K562 (cell line): ENCODE data around the gene NRG3. TPM values are rescaled to one million over a fixed set of nuclear protein-coding genes. Genes with fewer than 3 reads are reported as not detected.

Experiments
- ATAC-seq: fragments of 200-7000 bp; cut with Tn5 transposase; 3 replicates; pipeline ENCODE4 v1.9.1; 2020; ENCODE audit warnings: moderate library complexity
- BruUV-seq: library from RNA; stranded (reverse); fragments of 400-500 nt; replicated peaks from 2 replicates; lab custom pipeline; 2021; lab: Mats Ljungman, UMichigan
- CTCF ChIA-PET: fragments of 300-600 bp; formaldehyde crosslinking; extraction: SDS; loops from one replicate; lab custom pipeline; 2021; ENCODE audit warnings: low intra/inter-chr PET ratio; lab: Yijun Ruan, JAX
- POLR2A ChIA-PET: fragments of 300-600, 350-650 bp; sonication (Branson Sonifier 250); formaldehyde crosslinking; extraction: SDS; loops from one replicate; lab custom pipeline; 2021; ENCODE audit warnings: antibody characterized with exemption, inconsistent platforms; lab: Yijun Ruan, JAX
- DNase-seq, 4 experiments: peaks; one replicate each; pipeline versions ENCODE4 v3.0.0 to v3.0.0-alpha.2; 2011 to 2018; ENCODE audit warnings: low spot score in 3 of 4, mixed read lengths in 3 of 4; ENCODE audit errors: extremely low read depth in 1 of 4
- FAIRE-seq: peaks from 2 replicates; lab custom pipeline; 2011; peaks lifted over from hg19 to GRCh38; lab: Jason Lieb, UNC
- H2AFZ ChIP-seq: 2 replicates; pipeline ENCODE4 v1.6.0; 2011; ENCODE audit warnings: low read depth, low read length, control low read depth, inconsistent platforms
- H3K27ac ChIP-seq: fragments of 200-600 bp; 3 replicates; pipeline ENCODE4 v1.8.0; 2011; ENCODE audit warnings: low read depth, mild to moderate bottlenecking, control low read depth, inconsistent platforms, low read length, moderate library complexity, mixed read lengths; ENCODE audit errors: extremely low read depth
- H3K27me3 ChIP-seq, 2 experiments: fragments of 300-600 bp in 1 of 2; 2 replicates in 1 of 2; 3 replicates in 1 of 2; pipeline versions ENCODE4 v1.6.0 to v1.8.0; 2011; ENCODE audit warnings: inconsistent platforms in 2 of 2, low read length in 2 of 2, mild to moderate bottlenecking in 1 of 2, mixed read lengths in 1 of 2, moderate library complexity in 1 of 2; ENCODE audit not compliant: control insufficient read depth in 2 of 2, insufficient read depth in 2 of 2
- H3K36me3 ChIP-seq: fragments of 300-600 bp; 3 replicates; pipeline ENCODE4 v1.8.0; 2011; ENCODE audit warnings: mild to moderate bottlenecking, low read length, inconsistent platforms; ENCODE audit not compliant: control insufficient read depth, insufficient read depth
- H3K4me1 ChIP-seq, 2 experiments: fragments of 200-600 bp in 1 of 2; replicated peaks in 1 of 2; 2 replicates in 1 of 2; 3 replicates in 1 of 2; pipeline versions ENCODE4 v1.5.1 to v1.8.0; 2011; ENCODE audit warnings: inconsistent platforms in 2 of 2, low read length in 2 of 2, mild to moderate bottlenecking in 1 of 2, mixed read lengths in 1 of 2, moderate library complexity in 1 of 2; ENCODE audit not compliant: control insufficient read depth in 2 of 2, insufficient read depth in 2 of 2
- H3K4me2 ChIP-seq: 2 replicates; pipeline ENCODE4 v1.6.1; 2011; ENCODE audit warnings: low read length, control low read depth, inconsistent platforms, mixed read lengths; ENCODE audit not compliant: insufficient read depth
- H3K4me3 ChIP-seq: fragments of 200-600 bp; sonication (generic), shearing (Covaris generic); 2 replicates; pipeline ENCODE4 v1.5.1; 2016; ENCODE audit warnings: control low read depth, inconsistent platforms
- H3K79me2 ChIP-seq: fragments of 200-600 bp; 3 replicates; pipeline ENCODE4 v1.8.0; 2011; ENCODE audit warnings: low read length, inconsistent platforms; ENCODE audit not compliant: control insufficient read depth, insufficient read depth
- H3K9ac ChIP-seq, 2 experiments: 2 replicates each; pipeline versions ENCODE4 v1.6.0 to v1.6.1; 2011; ENCODE audit warnings: low read depth in 2 of 2, low read length in 2 of 2, control low read depth in 1 of 2, inconsistent platforms in 1 of 2, mild to moderate bottlenecking in 1 of 2, mixed read lengths in 1 of 2; ENCODE audit not compliant: insufficient read depth in 1 of 2
- H3K9me1 ChIP-seq: one replicate; pipeline ENCODE4 v1.6.0; 2011; ENCODE audit warnings: inconsistent platforms, mild to moderate bottlenecking, low read length, moderate library complexity; ENCODE audit not compliant: control insufficient read depth, insufficient read depth
- H3K9me3 ChIP-seq: replicated peaks from 2 replicates; pipeline ENCODE4 v1.5.1; 2011; ENCODE audit warnings: low read depth, low read length, inconsistent platforms; ENCODE audit not compliant: control insufficient read depth, insufficient read depth
- H4K20me1 ChIP-seq: replicated peaks from 2 replicates; pipeline ENCODE4 v1.6.1; 2011; ENCODE audit warnings: low read length, inconsistent platforms, mixed read lengths; ENCODE audit not compliant: control insufficient read depth, insufficient read depth
- CAMTA2 ChIP-seq: fragments of 250-450 bp; sonication (Bioruptor Pico); conservative IDR thresholded peaks from 2 replicates; pipeline ENCODE4 v1.5.1; 2022
- E2F3 ChIP-seq: fragments of 250-450 bp; sonication (Bioruptor Pico); IDR thresholded peaks from 2 replicates; pipeline ENCODE4 v1.4.0; 2020; ENCODE audit warnings: mild to moderate bottlenecking
- FOXM1 ChIP-seq, 2 experiments: fragments of 450-650 bp in 1 of 2; sonication (generic) in 1 of 2; formaldehyde crosslinking in 1 of 2; IDR thresholded peaks; 2 replicates each; pipeline versions ENCODE4 v1.6.1 to v1.9.0; 2017 to 2022; ENCODE audit warnings: low read depth in 2 of 2, mild to moderate bottlenecking in 2 of 2, missing genetic modification reagents in 1 of 2, moderate library complexity in 1 of 2
- PATZ1 ChIP-seq: fragments of 250-450 bp; sonication (Bioruptor Pico); IDR thresholded peaks from 2 replicates; pipeline ENCODE4 v1.5.0; 2020; ENCODE audit warnings: mild to moderate bottlenecking, borderline replicate concordance
- POLR2B ChIP-seq: fragments of 450-650 bp; IDR thresholded peaks from 2 replicates; pipeline ENCODE4 v1.6.1; 2018; ENCODE audit warnings: low read depth; ENCODE audit not compliant: partially characterized antibody
- SNIP1 ChIP-seq: fragments of 450-650 bp; IDR thresholded peaks from 2 replicates; pipeline ENCODE4 v1.7.1; 2017; ENCODE audit warnings: low read depth, mild to moderate bottlenecking
- STAT5B ChIP-seq: fragments of 250-450 bp; sonication (Bioruptor Pico); IDR thresholded peaks from 2 replicates; pipeline ENCODE4 v1.8.0; 2021; ENCODE audit warnings: mild to moderate bottlenecking, inconsistent platforms
- ZNF408 ChIP-seq: fragments of 250-450 bp; sonication (Bioruptor Pico); IDR thresholded peaks from 2 replicates; pipeline ENCODE4 v1.4.0; 2020; ENCODE audit warnings: low read depth, mild to moderate bottlenecking, moderate library complexity
- in situ Hi-C: fragments of 300-500 bp; cut with MboI; formaldehyde crosslinking; loops from 4 replicates; pipeline ENCODE4 v1.15.0; 2018; ENCODE audit warnings: inconsistent platforms, mixed read lengths
- intact Hi-C: fragments of 100-400 bp; cut with micrococcal nuclease; formaldehyde crosslinking; loops from 2 replicates; pipeline ENCODE4 v1.14.2; 2022
- polyA plus RNA-seq, 8 experiments: library from polyadenylated mRNA; depleted of rRNA in 4 of 8; stranded (reverse) in 5 of 8; unstranded in 3 of 8; fragments of >200 nt; fragmentation: Nextera tagmentation in 2 of 8; fragmentation: Illumina TruSeq in 1 of 8; extraction: Ambion mirVana in 2 of 8; extraction: Trizol in 1 of 8; gene quantifications; 2 replicates each; pipeline versions ENCODE4 v1.2.1 to v1.2.3, GENCODE V29; 2011 to 2014; ENCODE audit warnings: inconsistent platforms in 1 of 8, missing spikeins in 1 of 8
- total RNA-seq, 7 experiments: library from RNA; depleted of rRNA in 6 of 7; stranded (reverse); fragments of >200 nt in 6 of 7; fragmentation: Illumina TruSeq in 2 of 7; extraction: Trizol in 2 of 7; gene quantifications; 2 replicates each; pipeline versions ENCODE4 v1.2.1 to v1.2.3, GENCODE V29; 2011 to 2021; ENCODE audit warnings: low replicate concordance in 1 of 7

Gene NRG3
- total and polyA plus RNA-seq, 9 of the 15 experiments (the other 6 are each of a cell fraction or from before 2014, with no cell fraction given) = not detected

GRCh38 chr10:82536668-82537067 is 661.7 kb downstream of the NRG3 start:
- ChIA-PET CTCF (no interaction called here), POLR2A (no interaction called here)
- no peaks in the 10 kb centered on the region for H3K36me3 ChIP-seq
- H3K27ac ChIP-seq = no peak overlapping the region
- no peaks in the 10 kb centered on the region for H3K4me1 ChIP-seq
- ATAC-seq (no peak), FAIRE-seq (no peak), DNase-seq (no peak)
- intact Hi-C loops = no loop called here
- no peaks in the 10 kb centered on the region for H3K79me2 ChIP-seq
- H3K9me1 ChIP-seq = no peaks in the 10 kb centered on the region
- no peaks in the 10 kb centered on the region for H4K20me1 ChIP-seq
- H3K9ac ChIP-seq = no peak overlapping the region
- no TSS peak for BruUV-seq
- H3K27me3 ChIP-seq = no peaks in the 10 kb centered on the region
- no peaks in the 10 kb centered on the region; the same call in 1 of the 2 replicates for H3K9me3 ChIP-seq
- no peak overlapping the region for H2AFZ ChIP-seq
- TF ChIP-seq ZNF408 (CRISPR knock-in tag) (no peak), CAMTA2 (no peak), POLR2B (no peak), SNIP1 (no peak), FOXM1 (IDR thresholded peaks at IDR 0.05; ENCODE audit: low read depth) (no peak), FOXM1 (CRISPR knock-in tag; IDR thresholded peaks at IDR 0.05; ENCODE audit: low read depth) (no peak), STAT5B (CRISPR knock-in tag) (no peak), PATZ1 (CRISPR knock-in tag) (no peak), E2F3 (CRISPR knock-in tag) (no peak)
- no peak overlapping the region for H3K4me3 ChIP-seq
- in situ Hi-C loops = no loop called here
- H3K4me2 ChIP-seq = no peak overlapping the region
